Activated T-helper 2 cell treated with anti-CD3 and anti-CD28 coated beads, Interferon-gamma antibody, Interleukin-2, Interleukin-4, amounts not matched to agents 10 μg/mL and 5 μg/mL and 100 μg/mL, durations not matched to agents 14 hours and 24 hours and 36 hours (primary cell): ENCODE results near the gene OR51B4. TPM values are rescaled to one million over a fixed set of nuclear protein-coding genes. Genes with fewer than 3 reads are reported as not detected.
"Not testable (repeated sequence)": the region's sequence is repeated elsewhere in the genome, so short reads cannot be mapped to it uniquely, and the experiment has no call there.

Experiments
- DNase-seq: peaks from one replicate; pipeline ENCODE4 v3.0.0; 2021; ENCODE audit warnings: low spot score
- H3K27ac Mint-ChIP-seq: one replicate; pipeline ENCODE4 v1.8.0; 2021; ENCODE audit warnings: mixed read lengths
- H3K27me3 Mint-ChIP-seq: one replicate; pipeline ENCODE4 v1.8.0; 2021; ENCODE audit warnings: low read depth, mixed read lengths
- H3K36me3 Mint-ChIP-seq: one replicate; pipeline ENCODE4 v1.8.0; 2021; ENCODE audit warnings: low read depth, mixed read lengths
- H3K4me1 Mint-ChIP-seq: one replicate; pipeline ENCODE4 v1.8.0; 2021; ENCODE audit warnings: low read depth, mixed read lengths
- H3K4me3 Mint-ChIP-seq: one replicate; pipeline ENCODE4 v1.8.0; 2021; ENCODE audit warnings: low read depth, mild to moderate bottlenecking, moderate library complexity, mixed read lengths
- H3K9me3 Mint-ChIP-seq: one replicate; pipeline ENCODE4 v1.8.0; 2021; ENCODE audit warnings: mixed read lengths
- intact Hi-C: fragments of 100-400 bp; cut with micrococcal nuclease; formaldehyde crosslinking; loops from one replicate; pipeline ENCODE4 v1.15.1; 2023
- total RNA-seq: library from RNA; stranded (reverse); gene quantifications from 2 replicates; pipeline ENCODE4 v1.2.3, GENCODE V29; 2022

The OR51B4 gene
- total RNA-seq, 1 donor from 2014 or later, result not detected

- H3K4me3 Mint-ChIP-seq, H3K27me3 Mint-ChIP-seq: not testable (repeated sequence)
These were observed 46.9 kb downstream of the OR51B4 start, which contains the start of gene HBG2 for GRCh38 chr11:5254646-5255413. Gene HBG2 (minus strand): TSS chr11:5254781. CDS start chr11:5254728, 53 bp downstream.

GRCh38 chr11:5254023-5254422 is 47.7 kb downstream of the OR51B4 start:
- H3K27ac Mint-ChIP-seq, H3K36me3 Mint-ChIP-seq, intact Hi-C loops, DNase-seq, H3K4me3 Mint-ChIP-seq, H3K9me3 Mint-ChIP-seq, H3K27me3 Mint-ChIP-seq, H3K4me1 Mint-ChIP-seq: not testable (repeated sequence)

More at GRCh38 chr11:5254646-5255413, 46.9 kb downstream of the OR51B4 start, which contains the start of gene HBG2:
- H3K36me3 Mint-ChIP-seq, H3K4me1 Mint-ChIP-seq, H3K27ac Mint-ChIP-seq, intact Hi-C loops, DNase-seq, H3K9me3 Mint-ChIP-seq: not testable (repeated sequence)

GRCh38 chr11:5253440-5253839 is 48.3 kb downstream of the OR51B4 start:
- H3K4me1 Mint-ChIP-seq, H3K4me3 Mint-ChIP-seq, DNase-seq, intact Hi-C loops, H3K36me3 Mint-ChIP-seq, H3K9me3 Mint-ChIP-seq, H3K27ac Mint-ChIP-seq, H3K27me3 Mint-ChIP-seq: not testable (repeated sequence)

- H3K27me3 Mint-ChIP-seq, result no peaks in the 10 kb centered on the region
- intact Hi-C loops, result no loop called here
These were observed 48.9 kb downstream of the OR51B4 start for GRCh38 chr11:5252919-5253265.

GRCh38 chr11:5252192-5252918 is 49.4 kb downstream of the OR51B4 start:
- Mint-ChIP-seq H3K4me1 (no peaks in the 10 kb centered on the region), H3K36me3 (no peaks in the 10 kb centered on the region), H3K4me3 (no peak overlapping the region), H3K27ac (no peak overlapping the region), H3K27me3 (no peaks in the 10 kb centered on the region), H3K9me3 (no peaks in the 10 kb centered on the region)
- intact Hi-C loops, result no loop called here
- DNase-seq, result no peak

More at GRCh38 chr11:5252919-5253265, 48.9 kb downstream of the OR51B4 start:
- Mint-ChIP-seq H3K9me3 (no peaks in the 10 kb centered on the region), H3K4me3 (no peak overlapping the region), H3K36me3 (no peaks in the 10 kb centered on the region), H3K4me1 (no peaks in the 10 kb centered on the region), H3K27ac (no peak overlapping the region)
- DNase-seq, result no peak

- H3K36me3 Mint-ChIP-seq, result no peaks in the 10 kb centered on the region
- H3K9me3 Mint-ChIP-seq, result no peaks in the 10 kb centered on the region
- H3K4me1 Mint-ChIP-seq, result no peaks in the 10 kb centered on the region
- DNase-seq, result no peak
- H3K27me3 Mint-ChIP-seq, result no peaks in the 10 kb centered on the region
- no peak overlapping the region for H3K27ac Mint-ChIP-seq
- intact Hi-C loops, result no loop called here
- no peak overlapping the region for H3K4me3 Mint-ChIP-seq
These were observed 50.0 kb downstream of the OR51B4 start for GRCh38 chr11:5251746-5252145.

Other genes with a start within 250 kb of the OR51B4 start
- not detected in 2 replicates for gene OR52E2, start 242.3 kb downstream of the OR51B4 start, total RNA-seq
- gene OR52E1, start 232.4 kb downstream of the OR51B4 start, total RNA-seq, result not detected in 2 replicates
- gene OR52A5, start 163.6 kb downstream of the OR51B4 start, total RNA-seq, result not detected in 2 replicates
- gene OR52A1, start 147.2 kb downstream of the OR51B4 start, total RNA-seq, result not detected in 2 replicates
- gene OR51V1, start 101.3 kb downstream of the OR51B4 start, total RNA-seq, result not detected in 2 replicates
- not detected in 2 replicates for gene HBB, start 74.9 kb downstream of the OR51B4 start, total RNA-seq
- not detected in 2 replicates for gene HBD, start 67.5 kb downstream of the OR51B4 start, total RNA-seq
- not detected in 2 replicates for gene HBG1, start 52.1 kb downstream of the OR51B4 start, total RNA-seq
- gene HBG2, start 47.2 kb downstream of the OR51B4 start, total RNA-seq, result not detected in 2 replicates
- gene HBE1, start 32.0 kb downstream of the OR51B4 start, total RNA-seq, result not detected in 2 replicates
- not detected in 2 replicates for gene OR51B2, start 22.4 kb upstream of the OR51B4 start, total RNA-seq
- gene OR51B5, start 41.6 kb upstream of the OR51B4 start, total RNA-seq, result not detected in 2 replicates
- not detected in 2 replicates for gene OR51B6, start 49.6 kb upstream of the OR51B4 start, total RNA-seq
- not detected in 2 replicates for gene OR51M1, start 81.9 kb upstream of the OR51B4 start, total RNA-seq
- not detected in 2 replicates for gene OR51Q1, start 120.2 kb upstream of the OR51B4 start, total RNA-seq
- gene OR51I1, start 139.6 kb upstream of the OR51B4 start, total RNA-seq, result not detected in 2 replicates
- gene OR51I2, start 147.4 kb upstream of the OR51B4 start, total RNA-seq, result not detected in 2 replicates
- gene OR52D1, start 186.7 kb upstream of the OR51B4 start, total RNA-seq, result not detected in 2 replicates
- gene UBQLN3, start 208.0 kb upstream of the OR51B4 start, total RNA-seq, result not detected in 2 replicates
- gene UBQLNL, start 214.8 kb upstream of the OR51B4 start, total RNA-seq, result 0.09 TPM in 1 of 2 replicates, not detected in the other
- gene OR52H1, start 246.6 kb upstream of the OR51B4 start, total RNA-seq, result 0.30 TPM in 1 of 2 replicates, not detected in the other